K562 (cell line): ENCODE measurements around the gene FOXO3. TPM values are rescaled to one million over a fixed set of nuclear protein-coding genes. Genes with fewer than 3 reads are reported as not detected.
A peak's percentile ranks its signal among the peaks of the same experiment; 100 is the strongest.

Experiments
- CTBP1 ChIP-seq: fragments of 450-650 bp; IDR thresholded peaks from 2 replicates; pipeline ENCODE4 v1.6.1; 2016; ENCODE audit warnings: borderline replicate concordance
- FOXK1 ChIP-seq: sonication (generic); formaldehyde crosslinking; IDR thresholded peaks from 2 replicates; pipeline ENCODE4 v1.8.0; 2022; ENCODE audit warnings: missing genetic modification reagents, mild to moderate bottlenecking, borderline replicate concordance
- HDAC1 ChIP-seq, 2 experiments: fragments of 450-650 bp; IDR thresholded peaks; 2 replicates each; pipeline ENCODE4 v1.6.1; 2016 to 2017; ENCODE audit warnings: inconsistent platforms in 1 of 2, mild to moderate bottlenecking in 1 of 2, moderate library complexity in 1 of 2
- HMGN3 ChIP-seq: IDR thresholded peaks from 2 replicates; pipeline ENCODE4 v1.6.1; 2011; ENCODE audit warnings: borderline replicate concordance, low read depth, mild to moderate bottlenecking, mixed read lengths, low read length; ENCODE audit not compliant: insufficient read length; ENCODE audit errors: extremely low read depth
- KDM1A ChIP-seq, 2 experiments: fragments of 450-650 bp; IDR thresholded peaks; 2 replicates each; pipeline ENCODE4 v1.6.1; 2016; ENCODE audit warnings: mild to moderate bottlenecking in 2 of 2
- POLR2A ChIP-seq: fragments of 450-650 bp; conservative IDR thresholded peaks from 2 replicates; pipeline ENCODE4 v1.6.1; 2016
- POLR2G ChIP-seq: fragments of 200-400 bp; formaldehyde crosslinking; IDR thresholded peaks from 2 replicates; pipeline ENCODE4 v1.6.1; 2017; ENCODE audit warnings: low read depth, mild to moderate bottlenecking, antibody characterized with exemption, low read length, moderate library complexity
- TBP ChIP-seq: optimal IDR thresholded peaks from 2 replicates; pipeline ENCODE3; 2011; ENCODE audit warnings: low read depth, low read length, improper control_type of control experiment
- TCF3 ChIP-seq: sonication (generic); formaldehyde crosslinking; IDR thresholded peaks from 2 replicates; pipeline ENCODE4 v1.4.0; 2020; ENCODE audit warnings: mild to moderate bottlenecking, missing genetic modification reagents
- XRCC5 ChIP-seq: fragments of 200-400 bp; formaldehyde crosslinking; IDR thresholded peaks from 2 replicates; pipeline ENCODE4 v1.6.1; 2017; ENCODE audit warnings: low read depth, mild to moderate bottlenecking, low read length
- ZNF668 ChIP-seq: fragments of 250-450 bp; sonication (Bioruptor Pico); IDR thresholded peaks from 2 replicates; pipeline ENCODE4 v1.8.0; 2022; ENCODE audit warnings: mild to moderate bottlenecking, inconsistent platforms
- polyA plus RNA-seq, 8 experiments: library from polyadenylated mRNA; depleted of rRNA in 4 of 8; stranded (reverse) in 5 of 8; unstranded in 3 of 8; fragments of >200 nt; fragmentation: Nextera tagmentation in 2 of 8; fragmentation: Illumina TruSeq in 1 of 8; extraction: Ambion mirVana in 2 of 8; extraction: Trizol in 1 of 8; gene quantifications; 2 replicates each; pipeline versions ENCODE4 v1.2.1 to v1.2.3, GENCODE V29; 2011 to 2014; ENCODE audit warnings: inconsistent platforms in 1 of 8, missing spikeins in 1 of 8
- total RNA-seq, 7 experiments: library from RNA; depleted of rRNA in 6 of 7; stranded (reverse); fragments of >200 nt in 6 of 7; fragmentation: Illumina TruSeq in 2 of 7; extraction: Trizol in 2 of 7; gene quantifications; 2 replicates each; pipeline versions ENCODE4 v1.2.1 to v1.2.3, GENCODE V29; 2011 to 2021; ENCODE audit warnings: low replicate concordance in 1 of 7
- TF ChIP-seq, protein P1 (sequence below), 2 experiments: IDR thresholded peaks; 2 replicates each; pipeline ENCODE4 v1.6.1; 2012; ENCODE audit warnings: improper control_type of control experiment in 2 of 2, low read depth in 2 of 2, low read length in 2 of 2, borderline replicate concordance in 1 of 2
- TF ChIP-seq, protein P2 (sequence below): fragments of 450-650 bp; formaldehyde crosslinking; IDR thresholded peaks from 2 replicates; pipeline ENCODE4 v1.4.0; 2022; ENCODE audit warnings: mild to moderate bottlenecking, moderate library complexity
- TF ChIP-seq, protein P3 (sequence below), 2 experiments: fragments of 200-800 bp in 1 of 2; sonication (Bioruptor generic) in 1 of 2; sonication (generic) in 1 of 2; formaldehyde crosslinking in 1 of 2; IDR thresholded peaks in 1 of 2; conservative IDR thresholded peaks in 1 of 2; 2 replicates each; pipeline versions ENCODE4 v1.5.0 to v1.6.1; 2016 to 2020; ENCODE audit warnings: missing compliant biosample characterization in 1 of 2, missing genetic modification characterization in 1 of 2, missing genetic modification reagents in 1 of 2
- TF ChIP-seq, protein P4 (sequence below): fragments of 200-800 bp; sonication (Bioruptor generic); IDR thresholded peaks from 2 replicates; pipeline ENCODE4 v1.6.1; 2017; ENCODE audit warnings: missing genetic modification characterization, missing compliant biosample characterization
- TF ChIP-seq, protein P5 (sequence below): fragments of 450-650 bp; formaldehyde crosslinking; IDR thresholded peaks from 2 replicates; pipeline ENCODE4 v1.4.0; 2020; ENCODE audit warnings: mild to moderate bottlenecking

FOXO3 gene
- total and polyA plus RNA-seq, 9 of the 15 experiments (the other 6 are each of a cell fraction or from before 2014, with no cell fraction given), result 3.0 to 14.6 (median 6.0) TPM

DNA sequence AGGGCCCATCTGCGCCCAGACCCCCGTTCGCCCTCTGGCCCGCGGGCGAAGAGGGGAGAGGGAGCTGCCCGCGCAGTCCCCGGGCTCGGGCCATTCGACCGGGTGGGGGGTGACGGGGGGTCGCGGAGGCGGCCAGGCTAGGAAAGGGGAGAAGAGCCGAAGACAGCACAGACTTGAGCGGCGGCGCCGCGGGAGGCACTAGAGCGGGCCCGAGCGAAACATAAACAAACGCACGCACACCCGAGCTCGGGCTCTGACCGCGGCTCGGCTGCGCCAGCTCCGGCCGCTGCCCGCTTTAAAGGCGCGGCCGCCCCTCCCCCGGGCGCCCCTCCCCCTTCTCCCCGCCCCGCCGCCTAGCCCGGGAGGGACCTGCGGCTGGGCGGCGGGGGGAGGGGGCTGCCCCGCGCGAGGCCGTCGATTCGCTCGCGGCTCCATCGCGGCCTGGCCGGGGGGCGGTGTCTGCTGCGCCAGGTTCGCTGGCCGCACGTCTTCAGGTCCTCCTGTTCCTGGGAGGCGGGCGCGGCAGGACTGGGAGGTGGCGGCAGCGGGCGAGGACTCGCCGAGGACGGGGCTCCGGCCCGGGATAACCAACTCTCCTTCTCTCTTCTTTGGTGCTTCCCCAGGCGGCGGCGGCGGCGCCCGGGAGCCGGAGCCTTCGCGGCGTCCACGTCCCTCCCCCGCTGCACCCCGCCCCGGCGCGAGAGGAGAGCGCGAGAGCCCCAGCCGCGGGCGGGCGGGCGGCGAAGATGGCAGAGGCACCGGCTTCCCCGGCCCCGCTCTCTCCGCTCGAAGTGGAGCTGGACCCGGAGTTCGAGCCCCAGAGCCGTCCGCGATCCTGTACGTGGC, at the start of gene FOXO3 (continued):
- TF ChIP-seq, protein P1, sequence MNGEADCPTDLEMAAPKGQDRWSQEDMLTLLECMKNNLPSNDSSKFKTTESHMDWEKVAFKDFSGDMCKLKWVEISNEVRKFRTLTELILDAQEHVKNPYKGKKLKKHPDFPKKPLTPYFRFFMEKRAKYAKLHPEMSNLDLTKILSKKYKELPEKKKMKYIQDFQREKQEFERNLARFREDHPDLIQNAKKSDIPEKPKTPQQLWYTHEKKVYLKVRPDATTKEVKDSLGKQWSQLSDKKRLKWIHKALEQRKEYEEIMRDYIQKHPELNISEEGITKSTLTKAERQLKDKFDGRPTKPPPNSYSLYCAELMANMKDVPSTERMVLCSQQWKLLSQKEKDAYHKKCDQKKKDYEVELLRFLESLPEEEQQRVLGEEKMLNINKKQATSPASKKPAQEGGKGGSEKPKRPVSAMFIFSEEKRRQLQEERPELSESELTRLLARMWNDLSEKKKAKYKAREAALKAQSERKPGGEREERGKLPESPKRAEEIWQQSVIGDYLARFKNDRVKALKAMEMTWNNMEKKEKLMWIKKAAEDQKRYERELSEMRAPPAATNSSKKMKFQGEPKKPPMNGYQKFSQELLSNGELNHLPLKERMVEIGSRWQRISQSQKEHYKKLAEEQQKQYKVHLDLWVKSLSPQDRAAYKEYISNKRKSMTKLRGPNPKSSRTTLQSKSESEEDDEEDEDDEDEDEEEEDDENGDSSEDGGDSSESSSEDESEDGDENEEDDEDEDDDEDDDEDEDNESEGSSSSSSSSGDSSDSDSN (IDR thresholded peaks at IDR 0.05; ENCODE audit: borderline replicate concordance in 1 of 2, low read depth in 2 of 2, low read length in 2 of 2), result 0 out of 4 replicates have a peak, but pooled peaks have one; percentile 55 to 58
- TF ChIP-seq XRCC5 (0 out of 2 replicates have a peak, but pooled peaks have one; percentile 5), TBP (peak; percentile 84), HDAC1 (IDR thresholded peaks at IDR 0.05) (peak in 1 of 2 experiments; percentile 46; a peak in 1 of 4 replicates), KDM1A (IDR thresholded peaks at IDR 0.05) (0 out of 4 replicates have a peak, but pooled peaks of 1 of the 2 experiments have one; percentile 4), TCF3 (CRISPR knock-in tag) (0 out of 2 replicates have a peak, but pooled peaks have one; percentile 3), CTBP1 (peak; percentile 78), FOXK1 (CRISPR knock-in tag) (peak; percentile 28; the same call in 1 of the 2 replicates), POLR2G (peak; percentile 86), HMGN3 (peak; percentile 30), ZNF668 (CRISPR knock-in tag) (no peak), POLR2A (peak; percentile 79)
- TF ChIP-seq, protein P2, sequence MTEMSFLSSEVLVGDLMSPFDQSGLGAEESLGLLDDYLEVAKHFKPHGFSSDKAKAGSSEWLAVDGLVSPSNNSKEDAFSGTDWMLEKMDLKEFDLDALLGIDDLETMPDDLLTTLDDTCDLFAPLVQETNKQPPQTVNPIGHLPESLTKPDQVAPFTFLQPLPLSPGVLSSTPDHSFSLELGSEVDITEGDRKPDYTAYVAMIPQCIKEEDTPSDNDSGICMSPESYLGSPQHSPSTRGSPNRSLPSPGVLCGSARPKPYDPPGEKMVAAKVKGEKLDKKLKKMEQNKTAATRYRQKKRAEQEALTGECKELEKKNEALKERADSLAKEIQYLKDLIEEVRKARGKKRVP (CRISPR knock-in tag), result 0 out of 2 replicates have a peak, but pooled peaks have one; percentile 33
- TF ChIP-seq, protein P3, sequence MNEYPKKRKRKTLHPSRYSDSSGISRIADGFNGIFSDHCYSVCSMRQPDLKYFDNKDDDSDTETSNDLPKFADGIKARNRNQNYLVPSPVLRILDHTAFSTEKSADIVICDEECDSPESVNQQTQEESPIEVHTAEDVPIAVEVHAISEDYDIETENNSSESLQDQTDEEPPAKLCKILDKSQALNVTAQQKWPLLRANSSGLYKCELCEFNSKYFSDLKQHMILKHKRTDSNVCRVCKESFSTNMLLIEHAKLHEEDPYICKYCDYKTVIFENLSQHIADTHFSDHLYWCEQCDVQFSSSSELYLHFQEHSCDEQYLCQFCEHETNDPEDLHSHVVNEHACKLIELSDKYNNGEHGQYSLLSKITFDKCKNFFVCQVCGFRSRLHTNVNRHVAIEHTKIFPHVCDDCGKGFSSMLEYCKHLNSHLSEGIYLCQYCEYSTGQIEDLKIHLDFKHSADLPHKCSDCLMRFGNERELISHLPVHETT (CRISPR knock-in tag; conservative IDR thresholded peaks at IDR 0.05 in 1 of 2, IDR thresholded peaks at IDR 0.05 in 1 of 2), result peak in 1 of 2 experiments; percentile 23; a peak in 1 of 4 replicates
- TF ChIP-seq, protein P4, sequence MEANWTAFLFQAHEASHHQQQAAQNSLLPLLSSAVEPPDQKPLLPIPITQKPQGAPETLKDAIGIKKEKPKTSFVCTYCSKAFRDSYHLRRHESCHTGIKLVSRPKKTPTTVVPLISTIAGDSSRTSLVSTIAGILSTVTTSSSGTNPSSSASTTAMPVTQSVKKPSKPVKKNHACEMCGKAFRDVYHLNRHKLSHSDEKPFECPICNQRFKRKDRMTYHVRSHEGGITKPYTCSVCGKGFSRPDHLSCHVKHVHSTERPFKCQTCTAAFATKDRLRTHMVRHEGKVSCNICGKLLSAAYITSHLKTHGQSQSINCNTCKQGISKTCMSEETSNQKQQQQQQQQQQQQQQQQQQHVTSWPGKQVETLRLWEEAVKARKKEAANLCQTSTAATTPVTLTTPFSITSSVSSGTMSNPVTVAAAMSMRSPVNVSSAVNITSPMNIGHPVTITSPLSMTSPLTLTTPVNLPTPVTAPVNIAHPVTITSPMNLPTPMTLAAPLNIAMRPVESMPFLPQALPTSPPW (CRISPR knock-in tag), result peak; percentile 96
- TF ChIP-seq, protein P5, sequence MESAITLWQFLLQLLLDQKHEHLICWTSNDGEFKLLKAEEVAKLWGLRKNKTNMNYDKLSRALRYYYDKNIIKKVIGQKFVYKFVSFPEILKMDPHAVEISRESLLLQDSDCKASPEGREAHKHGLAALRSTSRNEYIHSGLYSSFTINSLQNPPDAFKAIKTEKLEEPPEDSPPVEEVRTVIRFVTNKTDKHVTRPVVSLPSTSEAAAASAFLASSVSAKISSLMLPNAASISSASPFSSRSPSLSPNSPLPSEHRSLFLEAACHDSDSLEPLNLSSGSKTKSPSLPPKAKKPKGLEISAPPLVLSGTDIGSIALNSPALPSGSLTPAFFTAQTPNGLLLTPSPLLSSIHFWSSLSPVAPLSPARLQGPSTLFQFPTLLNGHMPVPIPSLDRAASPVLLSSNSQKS (CRISPR knock-in tag), result 0 out of 2 replicates have a peak, but pooled peaks have one; percentile 4
